ACC112 (cell line): ENCODE results near the gene SH3RF3.

Experiments used
- H2AFZ ChIP-seq: fragments of 200-600 bp; sonication (generic); one replicate; pipeline ENCODE4 v1.6.0; 2017; ENCODE audit warnings: antibody characterized with exemption, low read length; ENCODE audit not compliant: unreplicated experiment
- H3K27ac ChIP-seq: fragments of 200-600 bp; sonication (generic); 2 replicates; pipeline ENCODE4 v1.5.1; 2014; ENCODE audit warnings: low read depth, mild to moderate bottlenecking, antibody characterized with exemption, low read length, moderate library complexity
- H3K27me3 ChIP-seq: fragments of 200-600 bp; sonication (generic); 2 replicates; pipeline ENCODE4 v1.6.1; 2014; ENCODE audit warnings: mild to moderate bottlenecking, antibody characterized with exemption, low read length, moderate library complexity, mixed read lengths; ENCODE audit not compliant: insufficient read depth
- H3K36me3 ChIP-seq: fragments of 200-600 bp; sonication (generic); 2 replicates; pipeline ENCODE4 v1.6.1; 2016; ENCODE audit warnings: mild to moderate bottlenecking, antibody characterized with exemption, low read length, moderate library complexity, mixed read lengths; ENCODE audit not compliant: insufficient read depth
- H3K4me1 ChIP-seq: fragments of 200-600 bp; sonication (generic); one replicate; pipeline ENCODE4 v1.6.1; 2016; ENCODE audit warnings: low read length, mixed read lengths; ENCODE audit not compliant: insufficient read depth, unreplicated experiment, control insufficient read depth
- H3K4me3 ChIP-seq: fragments of 200-600 bp; sonication (generic); 2 replicates; pipeline ENCODE4 v1.5.1; 2014; ENCODE audit warnings: mild to moderate bottlenecking, low read depth, low read length
- H3K79me2 ChIP-seq: fragments of 200-600 bp; sonication (generic); one replicate; pipeline ENCODE4 v1.6.0; 2016; ENCODE audit warnings: low read length; ENCODE audit not compliant: control insufficient read depth, unreplicated experiment, insufficient read depth

The SH3RF3 gene

GRCh38 chr2:109409321-109410038 lies 280.5 kb downstream of the SH3RF3 start:
- Histone ChIP-seq H3K4me1 (no peaks in the 10 kb centered on the region), H3K4me3 (no peak overlapping the region), H3K27me3 (no peaks in the 10 kb centered on the region), H2AFZ (no peak overlapping the region), H3K27ac (no peak overlapping the region), H3K36me3 (no peaks in the 10 kb centered on the region), H3K79me2 (no peaks in the 10 kb centered on the region)

DNA sequence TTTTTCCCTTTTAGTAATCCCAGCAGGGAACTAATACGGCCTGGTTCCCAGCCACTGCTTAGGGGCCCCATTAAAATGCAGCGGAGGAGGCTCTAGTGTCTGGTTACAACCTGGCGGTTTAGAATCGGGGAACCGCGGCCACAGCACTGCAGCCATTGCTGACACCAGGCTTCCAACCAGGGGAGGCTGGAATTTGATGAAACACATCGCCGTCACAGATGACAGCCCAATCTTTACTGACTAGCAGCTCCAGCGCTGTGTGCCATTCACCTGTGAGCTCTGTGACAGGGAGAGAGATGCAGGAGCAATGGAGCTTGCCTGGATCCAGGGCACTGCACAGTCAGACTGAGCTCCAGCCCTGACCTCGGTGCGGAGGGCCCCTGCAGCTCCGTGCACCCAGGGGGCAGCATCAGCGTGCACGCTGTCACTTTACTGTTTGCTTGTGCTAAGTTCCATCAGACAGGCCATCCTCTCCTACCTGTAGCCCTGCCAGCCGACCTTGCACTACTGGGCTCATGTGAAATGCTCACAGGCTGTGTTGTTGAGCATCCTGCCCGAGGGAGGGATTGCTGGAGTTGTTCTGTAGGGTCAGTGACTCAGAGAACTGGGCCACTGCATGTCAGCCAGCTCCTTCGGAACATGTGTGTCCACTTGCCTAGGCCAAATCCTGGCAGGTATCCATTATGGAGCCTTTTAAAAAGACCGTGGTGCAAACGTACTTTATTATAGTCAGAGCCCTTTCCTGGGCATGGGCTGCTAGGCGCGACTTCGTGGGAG lies 281.2 kb downstream of the SH3RF3 start:
- Histone ChIP-seq H3K27ac (no peak overlapping the region), H3K4me3 (no peak overlapping the region), H2AFZ (no peak overlapping the region), H3K27me3 (no peaks in the 10 kb centered on the region), H3K36me3 (no peaks in the 10 kb centered on the region), H3K4me1 (no peaks in the 10 kb centered on the region), H3K79me2 (no peaks in the 10 kb centered on the region)

GRCh38 chr2:109411640-109412325 lies 282.8 kb downstream of the SH3RF3 start:
- Histone ChIP-seq H3K27me3 (no peaks in the 10 kb centered on the region), H3K36me3 (no peaks in the 10 kb centered on the region), H3K27ac (no peak overlapping the region), H3K79me2 (no peaks in the 10 kb centered on the region), H2AFZ (no peak overlapping the region), H3K4me1 (no peaks in the 10 kb centered on the region), H3K4me3 (no peak overlapping the region)

DNA sequence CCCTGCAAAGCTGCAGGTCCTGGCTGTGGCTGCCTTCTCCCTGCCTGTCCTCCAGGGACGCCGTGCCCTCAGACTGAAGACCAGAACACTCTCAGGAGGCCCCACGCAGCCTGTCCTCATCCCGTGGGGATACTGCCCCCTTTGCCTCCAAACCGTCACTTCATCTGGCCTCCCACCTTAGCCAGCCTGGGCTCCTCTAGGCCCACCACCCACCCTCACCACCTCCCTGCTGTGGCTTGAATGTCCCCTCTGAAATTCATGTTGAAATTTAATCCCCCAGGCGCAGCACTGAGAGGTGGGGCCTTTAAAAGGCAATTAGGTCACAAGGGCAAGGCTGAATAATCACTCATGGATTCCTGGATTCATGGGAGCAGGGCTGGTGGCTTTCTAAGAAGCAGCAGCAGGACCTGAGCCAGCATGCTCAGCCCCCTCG lies 286.6 kb downstream of the SH3RF3 start:
- Histone ChIP-seq H3K27me3 (no peaks in the 10 kb centered on the region), H3K4me3 (no peak overlapping the region), H3K4me1 (no peaks in the 10 kb centered on the region), H3K36me3 (no peaks in the 10 kb centered on the region), H2AFZ (no peak overlapping the region), H3K27ac (no peak overlapping the region), H3K79me2 (no peaks in the 10 kb centered on the region)

DNA sequence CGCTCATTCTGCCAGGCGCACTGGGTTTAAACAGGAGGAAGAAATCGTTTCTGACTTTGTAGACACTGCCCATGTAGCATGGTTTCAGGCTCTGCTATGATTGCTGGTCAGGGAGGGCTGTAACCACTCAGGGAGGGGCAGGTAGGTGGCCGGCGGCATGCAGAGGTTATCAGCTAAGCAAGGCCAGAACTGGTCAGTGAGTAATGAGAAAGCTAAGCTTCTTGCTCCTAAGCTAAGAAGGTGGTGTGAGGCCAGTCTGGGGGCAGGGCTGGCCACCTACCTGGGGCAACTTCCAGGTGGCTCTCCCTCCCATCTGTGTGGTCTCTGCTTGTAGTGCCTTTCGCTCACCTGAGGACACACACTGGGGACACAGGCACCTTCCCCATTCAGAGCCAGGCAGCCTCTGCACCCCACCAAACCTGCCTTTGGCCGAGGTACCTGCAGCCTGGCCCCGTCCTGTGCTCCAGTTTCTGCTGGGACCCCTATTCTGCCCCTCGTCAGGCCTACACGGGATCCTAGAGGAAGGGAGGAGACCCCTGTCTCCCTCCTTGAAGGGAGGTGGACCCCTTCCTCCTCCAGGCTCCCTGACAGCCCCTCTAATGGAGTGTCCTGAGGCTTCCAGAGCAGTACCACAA lies 288.8 kb downstream of the SH3RF3 start:
- H3K27me3 ChIP-seq = no peaks in the 10 kb centered on the region
- no peaks in the 10 kb centered on the region for H3K79me2 ChIP-seq
- no peak overlapping the region for H2AFZ ChIP-seq
- 0 out of 2 replicates have a peak, but pooled peaks cover 4% of the 10 kb centered on the region for H3K36me3 ChIP-seq
- H3K27ac ChIP-seq = no peak overlapping the region
- H3K4me3 ChIP-seq = no peak overlapping the region
- no peaks in the 10 kb centered on the region for H3K4me1 ChIP-seq

GRCh38 chr2:109418716-109419115 lies 289.7 kb downstream of the SH3RF3 start:
- H3K27ac ChIP-seq = no peak overlapping the region
- no peak overlapping the region for H3K4me3 ChIP-seq
- no peaks in the 10 kb centered on the region for H3K27me3 ChIP-seq
- no peaks in the 10 kb centered on the region for H3K4me1 ChIP-seq
- no peaks in the 10 kb centered on the region for H3K79me2 ChIP-seq
- 0 out of 2 replicates have a peak, but pooled peaks cover 4% of the 10 kb centered on the region for H3K36me3 ChIP-seq
- no peak overlapping the region for H2AFZ ChIP-seq

- Histone ChIP-seq H3K4me3 (no peak overlapping the region), H2AFZ (no peak overlapping the region), H3K4me1 (no peaks in the 10 kb centered on the region)
These were observed 290.3 kb downstream of the SH3RF3 start for GRCh38 chr2:109419171-109419756.

DNA sequence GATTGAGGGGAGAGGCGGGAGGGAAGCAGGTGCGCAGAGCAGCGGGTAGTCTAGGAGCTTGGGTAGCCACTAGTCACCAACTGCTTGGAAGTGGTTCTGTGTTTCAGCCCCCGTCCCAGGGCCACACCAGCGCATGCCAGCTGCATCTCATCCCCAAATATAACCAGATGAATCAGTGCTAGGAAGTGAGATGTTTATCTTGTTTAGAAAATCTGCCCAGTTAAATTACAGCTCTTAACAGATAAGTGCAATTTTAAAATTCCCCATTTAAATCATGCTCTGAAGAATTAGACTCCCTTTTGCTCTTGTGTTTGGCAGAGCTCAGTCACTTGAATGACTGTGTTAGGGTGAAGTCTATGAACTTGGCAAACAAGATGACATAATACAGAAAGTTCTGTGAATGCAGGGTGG lies 291.0 kb downstream of the SH3RF3 start:
- Histone ChIP-seq H3K79me2 (no peaks in the 10 kb centered on the region), H3K4me1 (no peaks in the 10 kb centered on the region), H3K27ac (no peak overlapping the region), H3K27me3 (no peaks in the 10 kb centered on the region), H3K36me3 (0 out of 2 replicates have a peak, but pooled peaks cover 4% of the 10 kb centered on the region), H3K4me3 (no peak overlapping the region), H2AFZ (no peak overlapping the region)

More at GRCh38 chr2:109419171-109419756, 290.3 kb downstream of the SH3RF3 start:
- Histone ChIP-seq H3K27ac (no peak overlapping the region), H3K79me2 (no peaks in the 10 kb centered on the region), H3K36me3 (0 out of 2 replicates have a peak, but pooled peaks cover 4% of the 10 kb centered on the region), H3K27me3 (no peaks in the 10 kb centered on the region)

DNA sequence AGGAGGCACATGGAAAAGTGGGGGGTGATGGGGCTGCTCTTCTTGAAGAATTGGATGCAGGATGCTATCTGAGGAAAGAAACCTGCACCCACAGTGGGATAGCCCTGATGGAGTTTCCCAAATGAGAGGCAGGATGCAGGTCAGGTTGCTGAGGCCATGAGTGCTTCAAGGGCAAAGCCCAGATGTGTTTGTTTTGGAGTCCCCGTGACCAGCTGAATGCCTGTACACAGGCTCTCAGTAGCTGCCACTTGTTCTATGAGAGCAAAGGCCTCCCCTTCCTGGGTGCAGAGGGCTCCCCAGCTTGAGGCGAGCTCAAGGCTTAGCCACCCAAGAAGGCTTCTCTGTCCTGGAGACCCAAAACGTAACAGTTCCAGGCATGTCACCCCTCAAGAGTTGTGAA lies 292.1 kb downstream of the SH3RF3 start:
- Histone ChIP-seq H3K79me2 (no peaks in the 10 kb centered on the region), H3K27me3 (no peaks in the 10 kb centered on the region), H3K36me3 (0 out of 2 replicates have a peak, but pooled peaks cover 4% of the 10 kb centered on the region), H3K4me3 (no peak overlapping the region), H2AFZ (no peak overlapping the region), H3K27ac (no peak overlapping the region), H3K4me1 (no peaks in the 10 kb centered on the region)

GRCh38 chr2:109421642-109422041 lies 292.6 kb downstream of the SH3RF3 start:
- H3K79me2 ChIP-seq = no peaks in the 10 kb centered on the region
- H3K27ac ChIP-seq = no peak overlapping the region
- 0 out of 2 replicates have a peak, but pooled peaks cover 4% of the 10 kb centered on the region for H3K36me3 ChIP-seq
- no peaks in the 10 kb centered on the region for H3K27me3 ChIP-seq
- H3K4me1 ChIP-seq = no peaks in the 10 kb centered on the region
- no peak overlapping the region for H3K4me3 ChIP-seq
- no peak overlapping the region for H2AFZ ChIP-seq
